HG03558 (cell line): ENCODE measurements around the gene MAT2B.

Experiments used
- ATAC-seq: cut with Tn5 transposase; IDR thresholded peaks from one replicate; pipeline ENCODE4 v1.9.1; 2021; ENCODE audit warnings: moderate number of reproducible peaks; ENCODE audit not compliant: unreplicated experiment; ENCODE audit errors: extremely low read depth

The MAT2B gene

DNA sequence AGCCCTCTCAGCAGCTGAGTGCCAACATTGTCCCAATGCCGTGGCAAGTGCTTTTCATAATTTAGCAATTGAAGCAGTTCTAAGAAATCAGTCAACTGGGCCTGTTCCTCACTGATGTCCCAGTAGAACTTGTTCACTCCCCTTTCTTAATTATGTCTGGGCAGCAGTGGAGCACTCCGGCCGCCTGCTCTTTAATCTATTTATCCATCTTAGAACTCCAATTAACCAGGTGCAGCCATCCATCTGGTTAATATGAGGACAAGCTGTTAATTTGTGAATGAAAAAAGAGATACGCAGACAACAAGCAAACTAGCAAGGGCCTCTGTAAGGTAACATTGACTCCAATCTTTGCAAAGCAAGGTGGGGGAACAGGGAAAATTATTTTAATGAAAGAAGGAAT, 39.4 kb downstream of the MAT2B start:
- no peak for ATAC-seq

DNA sequence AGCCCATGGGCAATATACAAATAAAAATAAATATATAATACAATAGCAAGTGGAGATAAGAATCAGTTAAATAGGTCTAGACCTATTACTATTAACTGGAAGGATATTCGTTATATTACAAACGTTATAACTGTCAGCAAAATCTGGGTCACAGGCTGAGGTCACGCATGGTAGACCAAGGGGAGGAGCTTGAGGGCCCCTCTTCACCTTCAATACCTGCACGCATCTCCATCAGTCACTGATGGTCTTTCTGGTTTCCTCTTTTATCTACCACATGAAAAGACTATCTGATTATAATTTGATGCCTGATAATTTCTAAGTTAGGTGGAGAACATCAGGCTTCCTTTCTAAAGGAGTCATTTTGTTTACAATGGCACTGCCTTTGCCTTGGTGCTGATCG, 43.2 kb downstream of the MAT2B start:
- no peak for ATAC-seq

DNA sequence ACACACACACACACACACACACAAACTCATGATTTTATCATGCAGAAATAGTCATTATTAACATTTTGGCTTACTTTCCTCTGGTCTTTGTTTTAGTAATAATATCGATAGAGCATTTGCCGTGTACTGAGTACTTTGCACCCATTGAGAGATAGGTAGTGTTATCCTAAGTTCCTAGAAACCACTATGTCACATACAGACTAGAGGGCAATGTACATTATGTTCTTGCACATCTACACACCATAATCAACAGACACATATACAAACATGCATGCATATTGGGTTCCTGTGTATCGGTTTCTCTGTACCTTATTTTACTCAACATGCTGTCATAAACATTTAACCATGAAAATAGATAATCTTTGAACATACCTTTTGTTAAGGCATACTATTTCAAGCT, 45.7 kb downstream of the MAT2B start:
- ATAC-seq = no peak

DNA sequence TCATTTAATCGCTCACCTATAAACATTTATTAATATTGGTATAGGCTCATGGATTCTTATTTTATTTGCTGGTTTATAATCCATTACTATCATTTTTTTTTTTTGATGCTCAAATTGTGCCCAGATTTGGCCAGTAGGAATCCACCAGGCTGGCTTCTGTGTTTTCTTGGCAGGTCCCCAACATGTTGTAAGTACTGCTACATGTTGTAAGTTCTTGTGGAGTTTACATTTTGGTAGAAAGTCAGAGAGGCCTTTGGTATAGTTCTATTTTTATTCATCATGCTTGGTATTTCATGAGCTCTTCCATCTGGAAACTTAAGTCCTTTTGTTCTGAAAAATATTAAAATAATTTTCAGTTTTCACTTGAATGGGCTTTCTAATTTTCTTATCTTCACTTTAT, 47.1 kb downstream of the MAT2B start:
- no peak for ATAC-seq

DNA sequence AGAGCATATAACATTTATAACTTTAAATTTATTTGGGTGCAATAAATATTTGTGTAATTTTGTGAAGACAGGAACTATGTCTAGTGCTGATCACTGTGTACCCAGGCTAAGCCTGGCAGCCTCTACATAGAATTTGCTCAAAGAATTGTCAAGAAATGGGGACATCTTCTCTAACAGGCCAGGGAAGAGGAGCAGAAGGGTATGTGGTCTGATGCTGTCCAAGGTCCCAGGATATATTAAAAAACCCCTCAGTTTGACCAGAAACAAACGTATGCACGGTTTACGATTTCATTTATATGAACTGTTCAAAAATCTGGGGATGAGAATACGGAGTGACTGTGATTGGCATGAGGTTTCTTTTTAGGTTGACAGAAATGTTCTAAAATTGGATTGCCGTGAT, 55.9 kb downstream of the MAT2B start:
- ATAC-seq = no peak

DNA sequence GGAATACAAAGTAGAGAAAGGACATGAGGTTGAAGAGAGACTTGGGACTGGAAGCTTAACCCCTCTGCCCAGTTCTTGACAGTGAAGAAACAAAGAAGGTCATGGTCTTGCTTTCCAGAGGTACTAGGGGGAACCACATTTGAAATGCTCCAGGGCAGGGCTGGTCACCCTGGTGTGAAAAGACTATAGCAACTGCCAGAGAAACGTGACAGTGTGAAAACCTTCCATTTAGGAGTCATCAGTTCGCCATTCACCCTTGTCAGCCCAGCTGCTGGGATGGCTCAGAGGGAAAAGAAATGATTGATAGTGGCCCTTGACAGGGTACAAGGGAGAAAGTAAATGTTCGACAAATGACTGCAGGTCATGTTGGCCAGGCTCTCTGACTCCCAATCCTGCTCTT, 56.7 kb downstream of the MAT2B start:
- no peak for ATAC-seq

DNA sequence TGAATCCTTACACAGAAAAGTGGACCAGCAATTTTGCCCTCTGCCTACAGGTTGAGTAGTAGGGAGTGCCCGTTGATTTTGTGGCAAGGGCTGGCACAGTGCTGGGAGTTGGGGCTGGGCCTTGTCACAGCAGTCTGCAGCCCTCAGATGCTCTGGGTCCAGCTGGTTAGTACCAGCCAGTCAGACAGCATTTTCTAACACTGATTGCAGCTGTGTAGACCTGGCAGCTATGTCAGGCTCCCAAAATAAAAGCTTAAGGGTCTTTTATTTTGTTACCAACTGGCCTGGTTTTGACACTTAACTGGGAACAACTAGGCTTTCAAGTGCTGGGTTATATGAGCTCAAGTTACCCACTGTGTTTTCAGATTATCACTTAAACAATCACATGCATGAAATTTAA, 57.7 kb downstream of the MAT2B start:
- ATAC-seq = no peak

DNA sequence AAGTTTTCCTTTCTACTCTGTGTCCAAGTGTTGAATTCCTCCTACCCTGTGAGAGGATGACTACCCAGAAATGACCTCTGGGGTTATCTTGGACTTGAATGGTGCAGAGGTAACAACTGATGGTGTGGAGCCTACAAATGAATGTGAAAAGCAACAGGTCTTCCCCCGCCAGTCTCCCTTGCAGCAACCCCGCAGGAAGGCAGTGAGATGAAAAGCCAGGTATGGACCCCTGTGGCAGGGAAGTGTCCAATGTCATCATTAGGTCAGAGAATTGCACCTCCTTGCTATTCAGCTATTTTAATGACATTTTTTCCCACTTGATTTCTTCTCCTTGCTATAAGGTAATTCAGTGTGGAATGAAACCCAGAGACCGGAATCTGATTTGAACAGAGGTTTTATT, 58.5 kb downstream of the MAT2B start:
- ATAC-seq = no peak

DNA sequence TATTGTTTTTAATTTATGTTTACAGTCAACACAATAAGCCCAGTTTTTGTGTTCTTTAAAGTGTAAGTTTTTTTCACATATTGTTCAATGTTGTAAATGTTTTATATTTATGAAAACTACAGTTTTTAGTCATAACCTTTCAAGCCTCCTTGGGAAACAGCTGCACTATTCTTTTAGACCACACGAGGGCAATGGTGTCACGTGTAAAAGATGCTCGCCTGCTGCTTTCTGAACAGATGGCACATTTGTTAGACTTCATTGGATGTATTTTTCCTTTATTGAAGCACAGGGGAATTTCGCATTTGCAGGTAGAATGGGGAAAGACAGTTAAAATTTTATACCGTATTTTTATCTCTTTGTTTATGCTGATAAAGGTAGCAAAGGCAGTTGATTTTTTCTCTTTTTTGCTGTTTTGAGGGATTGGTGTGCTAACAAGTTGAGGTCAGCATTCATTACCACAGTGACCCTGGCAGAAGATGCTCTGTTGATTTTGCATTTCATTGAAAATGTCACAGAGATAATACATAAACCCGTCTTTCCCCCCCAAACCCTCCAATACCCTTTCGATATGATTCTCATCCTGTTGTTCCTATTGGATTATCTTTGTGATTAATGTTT, 59.0 kb downstream of the MAT2B start:
- no peak for ATAC-seq

DNA sequence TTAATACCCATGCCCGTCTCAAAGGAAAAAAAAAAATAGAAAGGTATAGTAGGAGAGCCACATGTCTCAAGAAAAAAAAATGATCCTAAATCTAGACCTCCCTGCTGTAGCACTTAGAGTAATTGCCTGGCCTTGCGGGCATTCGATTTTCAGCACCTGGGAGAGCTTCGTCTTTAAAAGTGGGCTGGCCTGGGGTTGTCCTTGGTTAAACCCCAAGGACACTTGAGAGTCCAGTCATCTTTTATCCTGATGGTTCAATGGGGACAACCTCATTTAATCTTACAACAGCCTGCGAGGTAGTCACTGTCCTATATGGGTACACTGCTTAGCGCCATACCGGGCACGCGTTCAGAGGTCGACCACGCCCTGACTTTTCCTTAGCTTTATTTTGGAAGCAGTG, 60.1 kb downstream of the MAT2B start:
- ATAC-seq = no peak

DNA sequence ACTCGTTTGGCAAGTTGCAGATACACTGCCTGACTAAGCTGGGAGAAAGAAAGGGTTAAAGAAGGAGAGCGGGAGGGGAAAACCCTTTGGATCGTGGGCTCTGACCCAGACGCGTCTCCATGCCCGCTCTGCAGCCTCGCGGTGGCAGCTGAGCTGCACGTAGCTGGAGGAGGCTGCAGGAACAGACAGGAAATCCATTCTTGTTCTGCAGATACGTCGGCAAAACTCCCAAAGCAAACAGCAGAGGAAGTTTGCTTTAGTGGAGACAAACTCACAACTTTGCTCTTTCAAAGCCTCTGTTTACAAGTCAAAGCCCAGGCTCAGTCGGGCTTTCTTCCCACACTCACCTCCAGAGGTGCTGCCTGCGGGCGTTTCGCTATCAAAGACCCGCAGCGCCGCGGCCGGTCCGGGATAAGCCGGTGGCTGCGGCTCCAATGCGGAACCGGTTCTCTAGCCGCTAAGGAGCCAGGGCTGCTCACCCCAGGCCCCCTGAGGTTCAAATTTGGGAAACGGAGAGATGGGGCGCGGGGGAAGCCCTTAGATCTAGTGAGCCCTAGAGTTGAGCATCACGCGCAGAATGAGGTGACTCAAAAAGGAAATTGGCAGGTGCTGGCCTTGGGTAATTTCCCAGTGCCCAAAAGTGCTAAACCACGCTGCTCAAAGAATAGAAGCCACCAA, 60.7 kb downstream of the MAT2B start:
- peak; percentile 38 for ATAC-seq

DNA sequence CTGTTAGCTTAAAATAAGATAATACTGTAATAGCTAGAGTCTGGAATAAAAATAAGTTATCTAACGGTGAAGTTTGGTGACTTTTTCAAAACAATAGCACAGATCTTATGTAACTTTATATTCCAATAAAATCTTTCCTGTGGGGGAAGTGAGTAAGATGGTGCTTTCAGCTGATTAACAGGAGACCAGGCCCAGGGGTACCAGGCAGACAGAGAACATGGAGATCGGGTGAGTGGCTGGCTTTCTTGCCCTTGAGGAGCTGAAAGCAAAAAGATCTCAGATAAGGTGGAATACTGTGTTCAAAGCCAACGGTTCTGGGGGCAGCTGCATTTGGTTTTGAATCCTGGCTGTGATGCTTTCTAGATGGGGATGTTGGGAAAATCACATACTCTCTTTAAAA, 61.3 kb downstream of the MAT2B start:
- no peak for ATAC-seq

DNA sequence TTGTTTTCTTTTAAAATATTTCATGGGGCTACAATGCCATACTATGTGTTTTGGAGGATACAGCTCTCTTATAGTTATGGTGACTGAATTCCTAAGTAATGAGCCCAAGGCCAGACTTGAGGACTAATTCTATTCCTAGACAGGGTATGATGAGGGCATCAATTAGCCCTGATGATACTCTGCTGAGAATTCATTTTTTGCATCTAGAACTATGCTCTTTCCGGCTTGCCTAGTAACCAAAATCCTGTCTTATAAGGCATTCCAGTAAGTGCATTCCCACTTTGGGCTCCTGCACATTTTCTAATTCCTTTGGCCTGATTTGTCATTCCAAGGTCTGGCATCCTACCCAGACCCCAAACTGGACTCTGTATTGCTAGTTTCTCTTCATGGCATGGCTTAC, 62.4 kb downstream of the MAT2B start:
- no peak for ATAC-seq
